Measurements from ENCODE around the gene TMED4.
A peak's percentile ranks its signal among the peaks of the same experiment; 100 is the strongest.
"Not testable (repeated sequence)": the region's sequence is repeated elsewhere in the genome, so short reads cannot be mapped to it uniquely, and the experiment has no call there.

TMED4 gene

DNA sequence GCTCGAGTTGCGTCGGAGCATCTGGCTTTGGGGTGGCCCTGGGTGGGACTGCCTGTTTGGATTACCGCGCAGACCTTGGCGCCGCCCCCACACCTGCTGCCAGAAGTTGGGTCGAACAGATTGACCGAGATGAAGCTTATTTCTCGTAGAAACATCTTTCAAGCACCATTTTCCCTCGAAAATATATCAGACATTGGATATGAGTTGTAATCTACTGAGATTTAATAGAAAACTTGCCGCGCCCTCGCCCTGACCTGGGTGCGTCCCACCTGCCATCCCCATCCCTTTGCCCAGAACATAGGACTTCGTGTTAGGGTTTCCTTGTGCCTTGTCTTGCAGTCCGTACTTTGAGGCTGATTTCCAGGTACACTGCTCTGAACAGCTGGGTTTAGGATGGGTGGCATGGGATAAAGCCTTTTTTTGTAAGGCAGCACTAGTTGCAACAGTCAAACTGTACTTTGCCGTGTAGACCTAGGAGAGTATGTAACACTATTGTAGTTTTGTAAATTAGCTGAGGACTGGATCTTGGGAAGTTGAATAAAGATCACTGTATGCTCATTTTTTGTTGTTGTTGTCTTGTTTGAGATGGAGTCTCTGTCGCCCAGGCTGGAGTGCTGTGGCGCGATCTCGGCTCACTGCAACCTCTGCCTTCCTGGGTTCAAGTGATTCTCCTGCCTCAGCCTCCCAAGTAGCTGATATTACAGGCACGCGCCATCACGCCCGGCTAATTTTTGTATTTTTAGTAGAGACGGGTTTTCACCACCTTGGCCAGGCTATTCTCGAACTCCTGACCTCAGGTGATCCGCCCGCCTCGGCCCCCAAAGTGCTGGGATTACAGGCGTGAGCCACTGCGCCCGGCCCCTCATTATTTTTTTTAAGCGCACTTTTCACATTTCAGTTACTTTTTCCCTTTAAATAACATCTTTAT is 25.4 kb upstream of the TMED4 start:
- DNase-seq (ENCODE audit: low spot score) = no peak

- peak; percentile 99 for DNase-seq (ENCODE audit: low spot score)
Observed at GRCh38 chr7:44606341-44607140, 24.5 kb upstream of the TMED4 start, which contains the start of gene OGDH. Gene OGDH (plus strand): TSS chr7:44606627. CDS start chr7:44624344, 17,717 bp downstream.

- no peak for DNase-seq (ENCODE audit: low spot score)
Observed at GRCh38 chr7:44604941-44605340, 22.9 kb upstream of the TMED4 start.

DNA sequence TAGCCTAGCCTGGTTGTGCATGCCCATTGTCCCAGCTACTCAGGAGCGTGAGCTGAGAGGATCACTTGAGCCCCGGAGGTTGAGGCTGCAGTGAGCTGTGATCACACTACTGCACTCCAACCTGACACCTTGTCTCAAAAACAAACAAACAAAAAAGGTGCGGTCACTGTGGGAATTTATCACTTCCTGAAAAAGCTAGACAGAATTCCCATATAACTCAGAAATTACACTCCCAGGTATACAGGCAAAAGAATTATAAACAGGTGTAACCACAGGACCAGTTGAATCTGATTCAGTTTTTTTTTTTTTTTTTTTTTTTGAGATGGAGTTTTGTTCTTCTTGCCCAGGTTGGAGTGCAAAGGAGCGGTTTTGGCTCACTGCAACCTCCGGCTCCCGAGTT is 21.2 kb upstream of the TMED4 start:
- no peak for DNase-seq (ENCODE audit: low spot score)

DNA sequence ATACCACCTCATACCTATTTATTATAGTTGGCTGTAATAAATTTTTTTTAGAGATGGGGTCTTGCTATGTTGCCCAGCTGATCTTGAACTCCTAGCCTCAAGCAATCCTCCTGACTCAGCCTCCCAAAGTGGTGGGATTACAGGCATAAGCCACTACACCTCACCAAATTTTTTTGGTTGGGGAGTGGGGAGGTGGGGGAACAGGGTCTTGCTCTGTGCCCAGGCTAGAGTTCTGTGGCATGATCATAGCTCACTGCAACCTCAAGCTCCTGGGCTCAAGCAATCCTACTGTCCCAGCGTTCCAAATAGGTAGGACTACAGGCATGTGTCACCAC is 20.5 kb upstream of the TMED4 start:
- no peak for DNase-seq (ENCODE audit: low spot score)

- DNase-seq (ENCODE audit: low spot score) = no peak
Observed at GRCh38 chr7:44599222-44599621, 17.2 kb upstream of the TMED4 start.

DNA sequence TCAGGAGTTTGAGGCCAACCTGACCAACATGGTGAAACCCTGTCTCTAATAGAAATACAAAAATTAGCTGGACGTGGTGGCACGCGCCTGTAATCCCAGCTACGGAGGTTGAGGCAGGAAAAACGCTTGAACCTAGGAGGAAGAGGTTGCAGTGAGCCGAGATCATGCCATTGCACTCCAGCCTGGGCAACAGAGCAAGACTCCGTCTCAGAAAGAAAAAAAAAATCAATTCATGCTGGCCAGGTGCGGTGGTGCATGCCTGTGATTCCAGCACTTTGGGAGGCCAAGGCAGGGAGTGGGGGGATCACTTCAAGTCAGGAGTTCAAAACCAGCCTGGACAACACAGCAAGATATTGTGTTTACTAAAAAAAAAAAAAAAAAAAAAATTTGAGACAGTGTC is 15.2 kb upstream of the TMED4 start:
- not testable (repeated sequence) for DNase-seq (ENCODE audit: low spot score)

DNA sequence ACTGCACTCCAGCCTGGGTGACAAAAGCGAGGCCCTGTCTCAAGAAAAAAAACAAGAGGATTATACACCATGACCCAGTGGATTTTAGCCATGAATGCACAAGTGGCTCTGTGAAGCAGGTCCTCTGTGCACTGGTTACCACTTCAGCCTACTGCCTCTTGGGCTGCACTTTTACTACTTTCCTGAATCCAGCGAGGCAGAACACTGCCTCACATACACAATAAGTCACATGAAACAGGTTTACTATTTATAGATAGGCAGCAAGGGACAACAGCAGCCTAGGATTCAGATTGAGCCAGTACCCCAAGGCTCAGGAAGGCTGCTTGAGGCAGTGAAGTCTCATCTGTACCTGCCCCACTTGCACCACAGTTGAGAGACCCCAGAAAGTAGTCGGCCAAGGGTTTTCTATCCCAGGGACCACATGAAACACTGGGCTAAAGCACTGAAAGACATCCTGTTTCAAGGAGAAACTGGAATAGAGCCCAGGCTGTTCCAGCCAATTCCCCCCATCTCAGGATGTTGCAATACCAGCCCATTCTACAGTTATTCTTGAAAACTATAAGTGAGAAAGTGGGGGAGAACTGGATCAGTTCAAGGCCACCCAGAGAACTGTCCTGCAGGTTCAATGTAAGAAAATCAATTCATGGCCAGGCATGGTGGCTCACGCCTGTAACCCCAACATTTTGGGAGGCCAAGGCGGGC is 14.1 kb upstream of the TMED4 start:
- no peak for DNase-seq (ENCODE audit: low spot score)

DNA sequence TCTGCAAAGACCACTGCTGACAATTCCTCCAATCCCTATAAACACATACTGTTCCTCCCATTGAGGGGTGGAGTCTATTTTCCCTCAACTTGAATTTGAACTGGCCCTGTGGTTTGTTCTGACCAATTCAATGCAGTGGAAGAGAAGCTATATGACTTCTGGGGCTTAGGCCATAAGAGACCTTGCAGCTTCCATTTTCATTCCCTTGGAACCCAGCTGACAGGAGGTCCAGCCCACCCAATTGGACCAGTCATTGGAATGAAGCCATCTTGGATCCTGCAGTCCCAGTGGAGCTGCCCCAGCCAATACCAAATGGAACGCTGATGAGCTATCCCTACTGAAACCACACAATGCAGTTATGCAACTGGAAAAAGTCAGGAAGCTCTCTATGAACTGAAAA is 8.9 kb upstream of the TMED4 start:
- no peak for DNase-seq (ENCODE audit: low spot score)

DNA sequence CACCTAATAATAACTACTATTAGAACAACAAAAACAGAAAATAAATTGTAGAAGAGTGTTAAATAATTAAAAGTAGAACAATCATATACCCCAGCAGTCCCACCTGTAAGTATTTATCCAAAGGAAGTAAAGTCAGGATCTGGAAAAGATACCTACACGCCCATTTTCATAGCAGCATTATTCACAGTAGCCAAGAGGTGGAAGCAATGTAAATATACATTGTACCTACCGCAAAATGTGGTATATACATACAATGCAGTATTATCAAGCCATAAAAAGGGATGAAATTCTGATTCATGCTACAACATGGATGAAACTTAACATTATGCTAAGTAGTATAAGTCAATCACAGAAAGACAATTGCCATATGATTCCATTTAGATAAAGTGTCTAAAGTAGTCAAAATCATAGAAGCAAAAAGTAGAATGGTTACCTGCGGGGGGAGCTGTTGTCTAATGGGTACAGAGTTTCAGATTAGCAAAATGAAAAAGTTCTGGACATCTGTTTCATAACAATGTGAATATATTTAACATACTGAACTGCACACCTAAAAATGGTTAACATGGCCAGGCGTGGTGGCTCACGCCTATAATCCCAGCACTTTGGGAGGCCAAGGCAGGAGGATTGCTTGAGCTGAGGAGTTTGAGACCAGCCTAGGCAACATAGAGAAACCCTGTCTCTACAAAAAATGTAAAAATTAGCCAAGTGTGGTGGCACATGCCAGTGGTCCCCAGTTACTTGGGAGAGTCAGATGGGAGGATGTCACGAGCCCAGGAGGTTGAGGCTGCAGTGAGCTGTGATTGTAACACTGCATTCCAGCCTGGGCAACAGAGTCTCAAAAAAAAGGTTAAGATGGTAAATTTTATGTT is 6.0 kb upstream of the TMED4 start:
- DNase-seq (ENCODE audit: low spot score) = peak; percentile 73

GRCh38 chr7:44583146-44583865 is 1.3 kb upstream of the TMED4 start:
- DNase-seq (ENCODE audit: low spot score) = peak; percentile 68

DNA sequence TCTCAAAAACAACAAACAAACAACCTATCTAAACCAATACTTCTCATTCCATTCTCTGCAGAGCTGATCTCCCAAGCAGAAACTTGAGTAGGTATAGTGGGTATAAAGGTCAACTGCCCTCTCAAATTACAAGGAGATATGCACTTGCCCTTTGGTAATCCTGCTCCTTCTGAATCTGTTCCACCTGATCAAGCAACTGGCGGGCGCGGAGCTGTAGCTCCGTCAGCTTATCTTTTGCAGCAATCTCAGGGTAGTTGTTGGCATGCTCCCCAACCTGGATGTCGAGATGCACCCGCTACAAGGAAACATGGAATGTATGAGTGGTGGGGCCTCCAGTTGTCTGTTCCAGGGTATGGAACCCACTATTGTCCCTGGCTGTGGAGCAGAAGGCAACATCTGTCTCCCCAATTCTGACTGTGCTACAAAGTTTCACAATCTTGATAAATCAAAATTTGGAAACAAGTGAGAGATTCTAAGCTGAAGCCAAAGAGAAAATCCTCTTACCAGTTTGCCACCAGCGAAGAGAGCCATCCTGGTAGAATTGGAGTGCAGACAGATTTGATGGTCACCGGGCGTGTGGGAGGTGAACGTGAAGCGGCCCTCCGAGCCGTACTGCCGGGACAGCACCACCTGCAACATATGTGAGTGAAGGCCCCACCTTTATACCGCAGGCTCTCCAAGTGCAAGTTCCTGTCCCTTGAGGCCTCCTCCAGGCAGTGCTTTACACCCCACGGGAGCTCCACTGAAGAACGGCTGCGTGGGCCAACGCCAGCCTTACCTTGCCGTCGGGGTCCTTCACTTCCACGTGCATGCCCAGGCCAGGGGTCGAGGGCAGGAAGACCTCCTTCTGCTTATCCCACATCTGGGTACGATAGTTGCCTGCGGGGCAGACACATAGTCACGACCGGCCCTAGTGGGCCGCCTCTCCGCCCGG is 819 bp downstream of the TMED4 start:
- peak; percentile 24 for DNase-seq (ENCODE audit: low spot score)

- DNase-seq (ENCODE audit: low spot score) = no peak
Observed at GRCh38 chr7:44576228-44576627, 5.8 kb downstream of the TMED4 start.

DNA sequence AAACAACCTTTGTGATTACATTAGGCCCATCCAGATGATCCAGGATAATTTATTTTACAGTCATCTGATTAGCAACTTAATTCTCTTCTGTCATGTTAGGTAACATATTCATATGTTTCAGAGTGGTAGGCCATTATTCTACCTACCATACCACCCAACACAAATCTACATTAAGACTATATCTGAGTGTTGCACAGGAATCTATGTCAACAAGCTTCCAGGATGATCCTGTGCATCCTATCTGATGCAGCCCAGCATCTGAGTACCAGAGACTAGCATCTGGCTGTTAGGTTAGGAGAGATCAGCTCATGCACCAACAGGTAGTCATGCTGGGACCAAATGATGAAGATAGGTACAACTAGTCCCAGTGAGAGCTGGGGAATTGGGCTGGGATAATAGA is 7.0 kb downstream of the TMED4 start:
- DNase-seq (ENCODE audit: low spot score) = no peak

DNA sequence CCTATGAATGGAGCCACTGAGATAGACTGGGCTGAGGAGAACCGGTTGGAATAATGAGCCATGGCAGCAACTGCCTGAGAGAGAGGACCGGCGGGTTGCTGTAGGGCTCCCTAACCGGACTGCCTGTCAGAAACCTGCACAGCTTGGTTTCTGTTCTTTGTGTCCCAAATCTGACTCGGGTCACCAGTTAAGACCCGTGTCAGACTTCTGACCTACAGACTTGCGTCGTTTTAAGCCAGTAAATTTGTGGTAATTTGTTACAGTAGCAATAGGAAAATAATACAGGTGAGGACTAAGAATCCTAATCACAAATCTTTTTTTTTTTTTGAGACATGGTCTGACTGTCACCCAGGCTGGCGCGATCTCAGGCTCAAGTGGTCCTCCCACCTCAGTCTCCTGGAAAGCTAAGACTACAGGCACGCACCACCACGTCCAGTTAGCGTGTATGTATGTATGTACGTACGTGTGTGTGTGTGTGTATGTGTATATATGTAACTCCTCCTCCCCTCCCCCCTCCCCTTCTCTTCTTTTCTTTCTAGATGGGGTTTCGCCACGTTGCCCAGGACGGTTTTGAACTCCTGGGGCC is 7.7 kb downstream of the TMED4 start:
- DNase-seq (ENCODE audit: low spot score) = no peak

DNA sequence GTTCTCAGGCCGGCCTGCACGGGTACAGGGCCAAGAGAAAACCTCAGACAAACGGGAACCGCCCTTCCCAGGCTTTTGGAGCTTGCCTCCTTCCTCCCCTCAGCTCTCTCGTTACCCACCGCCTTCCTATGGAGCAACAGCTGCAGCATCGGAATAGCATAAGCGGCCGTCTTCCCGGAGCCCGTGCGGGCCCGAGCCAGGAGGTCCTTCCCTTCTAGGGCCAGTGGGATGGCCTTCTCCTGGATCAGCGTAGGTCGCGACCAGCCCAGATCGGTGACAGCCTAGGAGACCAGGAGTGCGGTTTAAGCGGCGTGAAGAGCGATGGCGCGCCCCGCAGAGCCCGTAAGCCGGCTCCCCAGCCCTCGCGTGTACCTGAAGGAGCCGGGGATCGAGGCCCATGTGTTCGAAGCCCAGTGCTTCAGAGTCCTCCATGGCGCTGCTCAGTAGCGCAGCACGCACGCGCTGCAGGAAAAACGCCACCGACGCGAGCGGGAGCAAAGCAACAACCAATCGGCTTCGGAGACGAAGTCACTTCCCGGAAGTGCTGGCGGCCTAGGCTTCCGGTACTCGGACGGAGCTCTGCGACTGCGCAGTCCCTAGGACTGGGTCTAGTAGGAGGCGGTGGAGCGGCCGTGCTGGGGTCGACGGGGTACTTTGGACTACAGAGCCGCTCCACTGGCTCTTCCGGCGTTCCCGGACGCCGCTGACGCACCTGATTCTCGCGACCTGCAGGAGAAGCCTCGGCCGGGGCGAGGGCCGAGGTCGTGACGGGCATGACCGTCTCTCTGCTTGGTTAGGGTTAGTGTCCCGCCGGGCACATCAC is 8.4 kb downstream of the TMED4 start, which contains the start of gene DDX56:
Gene DDX56, minus strand, starts transcription at position 445 of the 823 bp plus-strand sequence. Its CDS starts 13 bp downstream, at position 432.
- DNase-seq (ENCODE audit: low spot score) = peak; percentile 94

DNA sequence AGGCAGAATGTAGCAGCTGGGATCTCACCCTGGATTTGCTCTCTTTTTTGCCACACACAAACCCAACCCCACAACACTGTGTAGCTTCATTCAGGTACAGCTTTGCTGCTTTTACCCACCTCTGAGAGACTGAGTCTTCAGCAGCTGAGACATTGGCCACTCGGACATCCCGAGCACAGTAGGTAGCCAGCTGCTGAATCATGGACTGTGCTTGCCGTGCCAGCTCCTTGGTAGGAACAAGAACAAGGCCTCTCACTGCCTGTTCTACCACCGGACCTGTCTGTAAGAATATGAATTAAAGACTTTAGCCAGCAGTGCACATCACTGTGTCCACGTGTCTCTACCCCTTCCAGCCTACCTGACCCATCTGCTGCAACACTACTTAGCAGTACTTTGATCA is 9.3 kb downstream of the TMED4 start:
- no peak for DNase-seq (ENCODE audit: low spot score)

DNA sequence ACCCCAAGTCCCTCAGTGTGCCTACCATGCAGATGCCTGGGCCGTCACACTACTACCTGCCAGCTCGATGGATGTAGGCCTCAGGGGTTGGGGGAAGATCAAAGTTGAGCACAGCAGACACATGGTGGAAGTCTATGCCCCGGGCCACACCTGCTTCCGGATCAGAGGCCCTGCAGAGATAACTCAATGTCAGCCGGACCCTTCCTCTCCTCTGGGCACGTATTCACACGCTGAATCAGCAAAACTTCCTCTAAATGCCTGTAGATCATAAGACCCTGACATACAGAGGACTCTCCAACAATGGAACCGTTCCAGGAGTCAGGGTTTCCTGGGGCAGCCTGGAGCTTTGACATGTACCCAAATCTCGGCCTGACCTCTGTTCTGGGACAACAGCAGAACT is 12.1 kb downstream of the TMED4 start:
- no peak for DNase-seq (ENCODE audit: low spot score)
